HG02840 (cell line): ENCODE results near the gene C5orf24.
"Not testable (repeated sequence)": the region's sequence is repeated elsewhere in the genome, so short reads cannot be mapped to it uniquely, and the experiment has no call there.

Experiments
- ATAC-seq: cut with Tn5 transposase; IDR thresholded peaks from one replicate; pipeline ENCODE4 v1.9.1; 2021; ENCODE audit warnings: mild to moderate bottlenecking, moderate library complexity, moderate number of reproducible peaks; ENCODE audit not compliant: unreplicated experiment, low FRiP score

The C5orf24 gene

DNA sequence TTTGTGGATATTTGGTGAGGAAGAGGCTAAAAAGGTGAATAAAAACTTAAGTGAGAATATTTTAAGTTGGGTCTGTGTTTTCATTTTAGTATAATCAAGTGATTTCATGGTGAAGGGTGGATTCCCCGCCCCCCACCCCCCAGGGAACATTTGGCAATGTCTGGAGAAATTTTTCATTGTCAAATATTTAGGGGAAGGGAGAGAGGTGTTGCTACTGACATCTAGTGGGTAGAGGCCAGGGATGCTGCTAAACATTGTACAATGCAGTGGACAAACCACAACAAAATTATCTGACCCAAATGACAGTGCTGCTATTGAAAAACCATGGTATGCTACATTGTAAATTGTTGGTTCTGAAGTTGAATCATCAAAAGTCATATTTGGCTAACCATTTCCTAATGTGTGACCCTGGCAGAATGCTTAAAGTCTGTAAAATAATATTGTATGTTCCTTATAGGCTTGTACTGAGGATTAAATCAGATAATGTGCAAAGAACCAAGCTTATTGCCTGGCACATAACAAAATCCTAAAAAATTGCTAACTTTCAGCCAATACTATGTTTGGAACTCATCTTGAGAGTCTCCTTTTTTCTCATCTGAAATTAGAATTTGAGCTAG lies 5.6 kb downstream of the C5orf24 start:
- no peak for ATAC-seq

DNA sequence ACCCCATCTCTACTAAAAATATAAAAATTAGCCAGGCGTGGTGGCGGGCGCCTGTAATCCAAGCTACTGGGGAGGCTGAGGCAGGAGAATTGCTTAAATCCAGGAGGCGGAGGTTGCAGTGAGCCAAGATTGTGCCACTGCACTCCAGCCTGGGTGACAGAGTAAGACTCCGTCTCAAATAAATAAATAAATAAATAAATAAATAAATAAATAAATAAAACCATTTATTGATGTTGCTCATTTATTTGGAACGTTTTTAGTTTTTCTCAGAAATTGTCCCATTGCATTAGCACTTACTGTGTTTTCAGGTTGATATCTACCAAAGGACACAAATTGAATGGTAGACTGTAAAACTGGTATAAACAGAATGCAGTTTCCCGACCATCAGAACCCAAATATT lies 10.7 kb downstream of the C5orf24 start:
- ATAC-seq: not testable (repeated sequence)

DNA sequence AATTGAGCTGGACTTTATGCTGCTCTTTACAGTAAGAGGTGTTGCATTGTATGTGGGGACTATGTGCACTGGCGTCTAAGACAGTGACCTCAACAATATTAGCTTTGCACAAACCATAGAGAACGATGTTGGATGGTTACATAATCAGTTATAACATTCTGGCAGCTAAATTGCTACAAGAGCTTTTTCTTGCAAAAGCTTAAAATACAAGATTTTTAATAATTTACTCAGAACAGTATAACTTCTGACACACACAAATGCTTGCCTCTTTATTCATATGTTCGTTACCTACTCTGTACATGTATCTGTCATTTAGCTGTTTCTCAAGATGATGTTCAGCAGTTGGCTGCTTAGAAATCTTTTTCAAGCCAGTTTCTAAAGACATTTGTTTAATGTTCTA lies 11.6 kb downstream of the C5orf24 start:
- ATAC-seq: no peak

DNA sequence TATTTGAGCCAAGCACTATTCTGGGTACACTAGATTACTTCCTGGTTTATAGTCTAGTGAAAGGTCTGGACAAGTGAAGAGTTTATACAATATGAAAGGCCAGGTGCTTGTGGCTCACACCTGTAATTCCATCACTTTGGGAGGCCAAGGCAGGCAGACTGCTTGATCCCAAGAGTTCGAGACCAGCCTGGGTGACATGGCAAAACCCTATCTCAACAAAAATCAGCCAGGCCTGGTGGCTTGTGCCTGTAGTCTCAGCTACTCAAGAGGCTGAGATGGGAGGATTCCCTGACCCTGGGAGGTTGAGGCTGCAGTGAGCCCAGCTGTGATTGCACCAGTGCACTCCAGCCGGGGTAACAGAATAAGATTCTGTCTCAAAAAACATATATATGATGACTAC lies 18.9 kb downstream of the C5orf24 start:
- no peak for ATAC-seq

DNA sequence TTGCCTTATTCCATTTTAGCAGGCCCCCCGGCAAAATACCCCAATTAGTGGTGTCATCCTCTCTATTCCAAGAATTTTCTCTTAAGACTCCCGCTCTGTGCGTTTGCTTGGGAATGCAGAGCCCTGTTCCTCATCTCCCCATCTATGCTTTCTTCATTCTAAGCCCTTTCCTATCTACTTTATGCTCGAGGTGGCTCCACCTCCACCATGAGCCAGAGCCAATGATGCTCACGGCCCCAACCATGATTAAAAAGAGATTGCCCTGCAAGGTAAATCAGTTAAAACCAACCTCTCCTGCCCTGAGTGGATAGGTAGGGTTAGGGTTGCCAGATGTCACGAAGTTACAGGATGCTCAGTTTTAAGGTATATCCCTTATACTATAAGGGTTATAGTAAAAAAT lies 27.7 kb downstream of the C5orf24 start:
- ATAC-seq: no peak

DNA sequence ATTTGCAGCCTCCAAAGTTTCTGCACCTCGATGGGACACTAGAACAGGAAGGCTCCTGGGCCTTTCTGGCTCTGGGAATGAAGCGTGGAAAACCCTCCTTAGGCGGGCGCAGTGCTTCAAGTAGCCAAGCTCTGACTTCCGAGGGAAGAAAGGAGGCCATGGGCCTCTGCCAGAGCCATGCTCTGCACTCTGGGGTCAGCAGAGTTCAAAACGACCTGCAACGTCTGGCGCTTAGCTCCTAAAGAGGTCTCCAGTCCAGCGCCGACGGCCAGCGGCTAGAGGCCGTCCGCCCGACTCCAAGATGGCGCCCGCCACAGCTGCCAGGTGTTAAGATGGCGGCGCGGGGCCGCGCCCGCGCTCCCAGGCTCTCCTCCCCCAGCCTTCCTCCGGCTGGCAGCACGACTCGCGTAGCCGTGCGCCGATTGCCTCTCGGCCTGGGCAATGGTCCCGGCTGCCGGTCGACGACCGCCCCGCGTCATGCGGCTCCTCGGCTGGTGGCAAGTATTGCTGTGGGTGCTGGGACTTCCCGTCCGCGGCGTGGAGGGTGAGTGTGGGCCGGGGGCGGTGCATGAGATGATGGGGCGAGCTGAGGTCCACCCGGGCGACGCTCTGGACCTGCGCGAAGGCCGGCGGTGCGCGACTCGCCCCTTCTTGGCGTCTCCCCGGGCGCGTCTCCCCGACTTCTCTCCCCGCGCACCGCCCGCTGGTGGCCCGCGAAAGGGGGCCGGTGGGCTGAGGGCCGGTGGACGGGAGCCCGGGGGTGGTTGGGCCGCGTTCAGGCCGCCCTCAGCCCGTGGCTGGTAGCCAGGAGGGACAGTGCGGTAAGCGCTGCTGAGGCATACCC lies 28.4 kb downstream of the C5orf24 start, which contains the start of gene TXNDC15:
Gene TXNDC15 (plus strand): TSS at position 385 of the 844 bp plus-strand sequence. CDS start 57 bp downstream, at position 442.
- ATAC-seq: peak; percentile 72

DNA sequence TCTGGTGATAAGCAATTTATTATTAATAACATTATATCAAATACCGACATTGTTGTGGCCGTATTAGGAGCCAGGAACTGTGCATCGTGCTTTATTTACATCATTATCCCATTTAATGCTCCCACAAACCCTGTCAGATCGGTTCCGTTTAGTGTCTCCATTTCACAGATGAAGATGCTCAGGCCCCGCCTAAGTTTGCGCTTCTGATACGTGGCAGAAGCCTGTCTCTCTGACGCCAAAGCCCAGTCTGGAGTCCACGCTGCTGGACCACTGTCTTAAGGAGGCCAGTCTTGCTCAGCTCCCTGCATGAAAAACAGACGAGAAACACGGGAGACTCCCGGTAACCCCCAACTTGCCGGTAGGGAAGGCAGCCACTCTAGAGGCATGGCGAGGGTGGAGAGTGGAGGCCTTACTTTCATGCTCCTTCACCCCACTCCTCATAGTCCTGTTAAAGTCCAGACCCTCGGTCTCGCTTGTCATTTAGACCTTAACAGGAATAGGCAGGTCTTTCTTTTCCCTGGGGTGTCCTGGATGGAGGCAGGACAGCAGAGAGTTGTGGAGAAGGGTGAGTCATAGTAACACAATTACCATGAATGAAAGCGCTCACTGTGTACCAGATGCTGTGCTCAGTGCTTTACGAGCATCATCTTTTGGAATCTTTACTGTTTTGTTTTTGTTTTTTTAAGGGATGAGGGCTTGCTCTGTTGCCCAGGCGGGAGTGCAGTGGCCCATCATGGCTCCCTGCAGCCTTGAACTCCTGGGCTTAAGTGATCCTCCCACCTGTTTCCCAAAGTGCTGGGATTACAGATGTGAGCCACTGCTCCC lies 29.3 kb downstream of the C5orf24 start:
- ATAC-seq: peak; percentile 13

DNA sequence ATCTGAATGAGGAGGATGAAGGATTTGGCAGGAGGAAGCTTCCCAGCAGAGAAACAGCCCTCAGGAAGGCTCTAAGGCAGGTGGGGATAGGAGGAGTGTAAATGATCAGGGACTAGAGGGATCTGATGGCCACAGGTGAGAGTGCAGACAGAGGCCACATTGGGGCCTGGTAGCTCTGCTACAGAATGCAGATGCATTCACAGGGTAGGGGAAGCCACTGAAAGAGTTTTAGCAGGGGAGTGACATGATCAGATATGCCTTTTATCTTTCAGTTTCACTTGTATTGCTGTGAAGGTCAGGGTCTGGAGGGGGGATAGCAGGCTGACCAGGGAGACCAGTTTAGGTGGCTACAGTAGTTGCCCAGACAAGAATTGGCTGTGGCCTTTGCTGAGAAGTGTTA lies 31.4 kb downstream of the C5orf24 start:
- no peak for ATAC-seq

DNA sequence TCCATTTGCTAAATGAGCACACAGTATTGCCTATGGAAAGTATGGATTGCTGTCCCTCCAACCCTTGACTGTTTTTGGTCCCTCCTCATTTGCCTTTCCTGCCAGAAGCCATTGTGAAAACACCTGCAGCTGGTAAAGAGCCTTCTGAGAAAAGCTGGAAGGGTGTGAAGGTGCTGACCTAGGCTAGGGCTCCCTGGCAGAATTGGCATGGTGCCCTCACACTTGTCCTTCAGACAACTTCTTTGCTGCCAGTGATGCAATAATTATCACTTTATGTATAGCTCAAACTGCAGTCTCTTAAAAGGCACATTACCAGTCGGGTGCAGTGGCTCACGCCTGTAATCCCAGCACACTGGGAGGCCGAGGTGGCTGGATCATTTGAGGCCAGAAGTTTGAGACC lies 32.6 kb downstream of the C5orf24 start:
- no peak for ATAC-seq

DNA sequence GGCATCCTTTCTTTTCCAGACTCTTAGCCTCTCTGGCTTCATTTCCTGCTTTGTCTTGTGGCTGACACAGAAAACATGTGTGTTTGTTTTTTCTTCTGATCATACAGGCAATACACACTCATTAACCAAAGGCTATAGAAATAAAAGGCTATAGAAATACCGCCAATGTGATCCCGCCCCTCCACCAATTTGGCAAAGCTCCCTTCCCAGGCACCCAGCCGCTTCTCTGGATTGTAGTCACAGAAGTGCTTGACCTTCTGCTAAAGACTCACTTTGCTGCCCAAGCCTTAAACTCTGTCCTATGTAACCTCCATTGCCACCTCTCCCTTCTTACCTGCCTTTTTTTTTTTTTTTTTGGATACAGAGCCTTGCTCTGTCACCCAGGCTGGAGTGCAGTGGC lies 33.7 kb downstream of the C5orf24 start:
- ATAC-seq: no peak

DNA sequence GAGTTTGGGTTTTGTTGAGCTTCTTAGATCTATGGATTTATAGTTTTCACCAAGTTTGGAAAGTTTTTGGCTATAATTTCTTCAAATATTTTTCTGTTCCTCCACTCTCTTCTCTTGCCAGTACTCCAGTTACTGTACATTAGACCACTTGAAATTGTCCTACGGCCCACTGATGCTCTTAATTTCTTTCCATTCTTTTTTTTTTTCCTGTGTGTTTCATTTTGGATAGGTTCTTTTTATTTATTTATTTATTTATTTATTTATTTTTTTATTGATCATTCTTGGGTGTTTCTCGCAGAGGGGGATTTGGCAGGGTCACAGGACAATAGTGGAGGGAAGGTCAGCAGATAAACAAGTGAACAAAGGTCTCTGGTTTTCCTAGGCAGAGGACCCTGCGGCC lies 35.2 kb downstream of the C5orf24 start:
- not testable (repeated sequence) for ATAC-seq

DNA sequence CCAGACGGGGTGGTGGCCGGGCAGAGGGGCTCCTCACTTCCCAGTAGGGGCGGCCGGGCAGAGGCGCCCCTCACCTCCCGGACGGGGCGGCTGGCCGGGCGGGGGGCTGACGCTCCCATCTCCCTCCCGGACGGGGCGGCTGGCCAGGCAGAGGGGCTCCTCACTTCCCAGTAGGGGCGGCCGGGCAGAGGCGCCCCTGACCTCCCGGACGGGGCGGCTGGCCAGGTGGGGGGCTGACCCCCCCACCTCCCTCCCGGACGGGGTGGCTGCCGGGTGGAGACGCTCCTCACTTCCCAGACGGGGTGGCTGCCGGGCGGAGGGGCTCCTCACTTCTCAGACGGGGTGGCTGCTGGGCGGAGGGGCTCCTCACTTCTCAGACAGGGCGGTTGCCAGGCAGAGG lies 35.9 kb downstream of the C5orf24 start:
- not testable (repeated sequence) for ATAC-seq

DNA sequence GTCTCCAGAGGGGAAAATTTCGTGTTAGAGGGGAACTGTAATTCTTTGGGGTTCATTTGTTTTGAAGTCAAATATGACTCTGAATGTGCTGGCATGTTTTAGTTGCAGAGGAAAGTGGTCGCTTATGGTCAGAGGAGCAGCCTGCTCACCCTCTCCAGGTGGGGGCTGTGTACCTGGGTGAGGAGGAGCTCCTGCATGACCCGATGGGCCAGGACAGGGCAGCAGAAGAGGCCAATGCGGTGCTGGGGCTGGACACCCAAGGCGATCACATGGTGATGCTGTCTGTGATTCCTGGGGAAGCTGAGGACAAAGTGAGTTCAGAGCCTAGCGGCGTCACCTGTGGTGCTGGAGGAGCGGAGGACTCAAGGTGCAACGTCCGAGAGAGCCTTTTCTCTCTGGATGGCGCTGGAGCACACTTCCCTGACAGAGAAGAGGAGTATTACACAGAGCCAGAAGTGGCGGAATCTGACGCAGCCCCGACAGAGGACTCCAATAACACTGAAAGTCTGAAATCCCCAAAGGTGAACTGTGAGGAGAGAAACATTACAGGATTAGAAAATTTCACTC lies 41.9 kb downstream of the C5orf24 start:
- no peak for ATAC-seq

DNA sequence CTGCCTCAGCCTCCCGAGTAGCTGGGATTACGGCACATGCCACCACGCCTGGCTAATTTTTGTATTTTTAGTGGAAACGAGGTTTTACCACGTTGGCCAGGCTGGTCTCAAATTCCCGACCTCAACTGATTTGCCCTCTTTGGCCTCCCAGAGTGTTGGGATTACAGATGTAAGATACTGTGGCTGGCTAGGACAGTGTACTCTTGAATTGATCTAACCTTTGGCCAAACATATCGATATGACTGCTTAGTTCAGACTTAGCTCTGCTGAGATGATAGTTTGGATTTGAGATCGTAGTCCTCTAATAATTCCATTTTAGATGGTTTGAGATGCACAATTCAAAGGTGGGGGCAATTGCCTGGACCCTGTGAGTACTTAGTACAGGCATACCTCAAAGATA lies 43.6 kb downstream of the C5orf24 start:
- ATAC-seq: no peak

DNA sequence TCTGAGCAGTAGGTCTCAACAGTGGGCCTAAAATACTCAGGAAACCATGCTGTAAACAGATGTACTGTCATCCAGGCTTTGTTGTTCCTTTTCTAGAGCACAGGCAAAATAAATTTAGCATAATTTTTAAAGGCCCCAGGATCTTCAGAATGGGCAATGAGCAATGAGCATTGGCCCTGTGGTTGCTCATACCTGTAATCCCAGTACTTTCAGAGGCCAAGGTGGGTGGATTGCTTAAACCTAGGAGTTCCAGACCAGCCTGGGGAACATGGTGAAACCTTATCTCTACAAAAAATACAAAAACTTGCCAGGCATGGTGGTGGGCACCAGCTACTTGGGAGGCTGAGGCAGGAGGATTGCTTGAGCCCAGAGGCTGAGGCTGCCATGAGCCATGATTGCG lies 45.7 kb downstream of the C5orf24 start:
- no peak for ATAC-seq

DNA sequence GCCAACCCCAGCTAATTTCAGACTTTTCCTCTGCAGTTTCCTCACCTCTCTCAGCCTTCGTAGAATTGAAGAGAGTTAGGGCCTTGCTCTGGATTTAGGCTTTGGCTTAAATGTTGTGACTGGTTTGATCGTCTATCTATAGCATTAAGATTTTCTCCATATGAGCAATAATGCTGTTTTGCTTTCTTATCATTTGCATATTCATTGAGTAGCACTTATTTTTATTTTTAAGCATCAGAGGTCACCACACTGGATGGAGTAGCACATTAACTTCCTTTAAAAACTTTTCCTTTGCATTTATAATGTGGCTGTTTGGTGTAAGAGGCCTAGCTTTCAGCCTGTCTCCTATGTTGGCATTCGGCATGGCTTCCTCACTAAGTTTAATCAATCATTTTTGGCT lies 46.5 kb downstream of the C5orf24 start:
- ATAC-seq: no peak

DNA sequence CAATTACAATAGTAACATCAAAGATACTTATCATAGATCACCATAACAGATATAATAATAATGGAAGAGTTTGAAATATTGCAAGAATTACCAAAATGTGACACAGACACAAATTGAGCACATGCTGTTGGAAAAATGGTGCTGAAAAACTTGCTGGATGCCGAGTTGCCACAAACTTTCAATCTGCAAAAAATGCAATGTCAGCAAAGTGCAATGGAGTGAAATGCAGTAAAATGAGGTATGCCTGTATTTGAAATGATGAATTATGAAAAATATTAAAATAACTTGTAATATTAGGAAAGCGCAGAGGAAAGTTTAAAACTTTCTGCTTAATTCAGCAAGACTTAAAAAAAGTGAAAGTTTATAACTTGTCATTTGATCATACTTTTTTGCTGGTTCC lies 47.2 kb downstream of the C5orf24 start:
- no peak for ATAC-seq

DNA sequence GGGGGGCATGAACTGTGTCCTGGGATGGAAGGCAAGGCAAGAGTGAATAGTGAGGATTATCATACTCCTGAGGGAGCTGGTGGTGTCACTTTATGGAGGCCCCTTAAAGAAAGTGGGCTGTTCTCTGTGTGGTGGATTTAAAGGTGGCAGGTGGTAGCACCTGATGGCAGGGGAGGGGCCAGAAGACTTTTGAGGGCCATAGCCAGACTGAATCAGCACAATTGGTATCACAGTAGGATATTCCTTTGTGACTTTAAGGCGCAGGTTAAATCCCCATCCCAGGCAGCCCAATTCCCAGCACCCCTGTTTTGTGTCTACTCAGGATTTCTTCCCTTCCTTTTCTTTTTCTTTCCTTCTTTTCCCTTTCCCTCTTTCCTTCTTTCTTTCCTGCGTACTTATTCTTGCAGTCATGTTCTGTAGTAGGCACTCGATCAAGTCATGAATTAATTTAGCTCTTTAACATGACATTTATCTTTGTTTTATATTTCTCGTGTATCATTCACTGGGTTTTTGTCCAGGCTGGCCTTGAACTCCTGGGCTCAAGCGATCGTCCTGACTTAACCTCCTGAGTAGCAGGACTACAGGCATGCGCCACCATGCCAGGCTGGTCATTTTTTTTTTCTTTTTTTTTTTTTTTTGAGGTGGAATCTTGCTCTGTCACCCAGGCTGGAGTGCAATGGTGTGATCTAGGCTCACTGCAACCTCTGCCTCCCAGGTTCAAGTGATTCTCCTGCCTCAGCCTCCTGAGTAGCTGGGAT lies 48.2 kb downstream of the C5orf24 start:
- ATAC-seq: no peak

DNA sequence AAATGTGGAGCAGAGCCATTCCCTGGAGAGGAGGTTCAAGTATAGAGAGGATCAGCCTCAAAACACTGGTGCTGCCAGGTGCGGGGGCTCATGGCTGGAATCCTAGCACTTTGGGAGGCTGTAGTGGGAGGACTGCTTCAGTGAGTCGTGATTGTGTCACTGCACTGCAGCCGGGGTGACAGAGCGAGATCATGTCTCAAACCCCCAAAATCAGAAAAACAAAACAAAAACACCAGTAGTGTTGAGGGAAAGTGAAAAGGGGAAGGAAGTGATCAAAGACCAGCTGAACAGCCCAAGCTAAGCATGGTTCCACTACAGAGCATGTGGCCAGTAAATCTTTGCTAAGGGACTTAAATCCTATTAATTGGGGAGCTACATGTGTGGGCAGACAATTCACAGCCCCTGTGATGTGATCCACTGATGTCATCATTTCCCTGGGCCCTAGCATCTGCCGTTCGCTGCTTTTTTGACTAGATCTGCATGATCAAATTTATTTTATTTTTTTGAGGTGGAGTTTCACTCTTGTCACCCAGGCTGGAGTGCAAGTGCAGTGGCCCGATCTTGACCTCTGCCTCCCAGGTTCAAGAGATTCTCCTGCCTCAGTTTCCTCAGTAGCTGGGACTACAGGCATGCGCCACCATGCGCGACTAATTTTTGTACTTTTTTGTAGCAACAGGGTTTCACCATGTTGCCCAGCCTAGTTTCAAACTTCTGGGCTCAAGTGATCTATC lies 56.5 kb downstream of the C5orf24 start:
- ATAC-seq: no peak
